PC-9 (cell line): ENCODE results near the gene CCDC148. TPM values are rescaled to one million over a fixed set of nuclear protein-coding genes. Genes with fewer than 3 reads are reported as not detected.

Experiments used
- BruUV-seq: library from RNA; stranded (reverse); fragments of 400-500 nt; replicated peaks from 2 replicates; lab custom pipeline; 2021; lab: Mats Ljungman, UMichigan
- CTCF ChIA-PET: fragments of 300-600 bp; sonication (Branson Sonifier 250); formaldehyde crosslinking; loops from one replicate; lab custom pipeline; 2022; ENCODE audit warnings: antibody characterized with exemption; lab: Charles Lee
- POLR2A ChIA-PET: fragments of 300-600 bp; sonication (Branson Sonifier 250); formaldehyde crosslinking; loops from one replicate; lab custom pipeline; 2022; ENCODE audit warnings: antibody characterized with exemption; ENCODE audit not compliant: unreplicated experiment; lab: Charles Lee
- DNase-seq, 2 experiments: peaks; one replicate each; pipeline versions ENCODE4 v3.0.0 to v3.0.0-alpha.2; 2015 to 2022; ENCODE audit warnings: mixed read lengths in 1 of 2
- H2AFZ ChIP-seq: fragments of 200-600 bp; sonication (generic); 2 replicates; pipeline ENCODE4 v1.8.1; 2017; ENCODE audit warnings: antibody characterized with exemption
- H3F3A ChIP-seq: fragments of 200-600 bp; sonication (generic); 2 replicates; pipeline ENCODE4 v1.8.1; 2017; ENCODE audit warnings: antibody characterized with exemption, mild to moderate bottlenecking, low read depth; ENCODE audit not compliant: insufficient read depth
- H3K27ac ChIP-seq: fragments of 200-600 bp; sonication (generic); 2 replicates; pipeline ENCODE4 v1.6.1; 2016; ENCODE audit warnings: mixed run types
- H3K27me3 ChIP-seq: fragments of 200-600 bp; sonication (generic); 2 replicates; pipeline ENCODE4 v1.6.1; 2016; ENCODE audit warnings: low read depth, mixed run types; ENCODE audit not compliant: insufficient read depth
- H3K36me3 ChIP-seq: fragments of 200-600 bp; sonication (generic); 2 replicates; pipeline ENCODE4 v1.6.1; 2016; ENCODE audit warnings: low read depth, mixed run types
- H3K4me1 ChIP-seq: fragments of 200-600 bp; sonication (generic); replicated peaks from 2 replicates; pipeline ENCODE4 v1.6.1; 2016; ENCODE audit warnings: mixed run types; ENCODE audit not compliant: insufficient read depth
- H3K4me2 ChIP-seq: fragments of 200-600 bp; sonication (generic); 2 replicates; pipeline ENCODE4 v1.6.1; 2017; ENCODE audit warnings: mixed run types
- H3K4me3 ChIP-seq: fragments of 200-600 bp; sonication (generic); 2 replicates; pipeline ENCODE4 v1.6.1; 2016; ENCODE audit warnings: mixed run types
- H3K79me2 ChIP-seq: fragments of 200-600 bp; sonication (generic); 2 replicates; pipeline ENCODE4 v1.6.1; 2017; ENCODE audit warnings: low read depth, mixed run types
- H3K9me2 ChIP-seq: fragments of 200-600 bp; sonication (generic); 2 replicates; pipeline ENCODE4 v1.8.1; 2017; ENCODE audit warnings: mild to moderate bottlenecking; ENCODE audit not compliant: insufficient read depth
- H3K9me3 ChIP-seq: fragments of 200-600 bp; sonication (generic); 2 replicates; pipeline ENCODE4 v1.8.1; 2016; ENCODE audit warnings: low read depth; ENCODE audit not compliant: insufficient read depth
- H4K20me1 ChIP-seq: fragments of 200-600 bp; sonication (generic); 2 replicates; pipeline ENCODE4 v1.8.1; 2017; ENCODE audit not compliant: insufficient read depth
- CTCF ChIP-seq: fragments of 200-600 bp; sonication (generic); conservative IDR thresholded peaks from 2 replicates; pipeline ENCODE4 v1.6.1; 2017; ENCODE audit warnings: mixed run types, antibody characterized with exemption, mild to moderate bottlenecking, moderate library complexity
- EZH2 ChIP-seq: fragments of 200-600 bp; sonication (generic); IDR thresholded peaks from 2 replicates; pipeline ENCODE4 v1.8.0; 2017; ENCODE audit warnings: antibody characterized with exemption, low read depth
- intact Hi-C: fragments of 100-400 bp; cut with micrococcal nuclease; formaldehyde crosslinking; loops from one replicate; pipeline ENCODE4 v1.10.0; 2022; ENCODE audit not compliant: unreplicated experiment
- total RNA-seq: library from RNA; stranded (reverse); gene quantifications from 2 replicates; pipeline ENCODE4 v1.2.3, GENCODE V29; 2021

The CCDC148 gene
- total RNA-seq, 1 experiment from 2014 or later = 1.8 TPM

DNA sequence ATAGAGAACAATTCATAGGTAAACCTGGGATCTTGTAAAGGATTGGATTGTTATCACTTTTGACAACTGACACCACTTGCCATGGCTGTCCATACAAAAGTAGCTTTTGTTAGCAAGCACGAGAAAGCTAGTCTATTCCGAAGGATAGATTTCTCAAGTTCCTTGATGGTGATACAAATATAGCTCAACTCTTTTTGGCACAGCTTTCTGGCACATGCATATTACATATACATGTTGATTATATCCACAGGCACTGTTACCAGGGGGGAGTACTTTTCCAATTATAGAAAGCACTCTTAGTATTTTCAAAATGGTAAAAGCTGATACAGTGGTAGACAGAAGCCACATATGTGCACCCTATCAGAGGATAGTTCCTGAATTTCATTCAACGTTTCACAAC lies 186.0 kb downstream of the CCDC148 start:
- no peak for TF ChIP-seq EZH2
- TF ChIP-seq CTCF = no peak
- Histone ChIP-seq H3K4me2 (no peak overlapping the region), H3K79me2 (no peaks in the 10 kb centered on the region), H3K9me2 (no peaks in the 10 kb centered on the region), H3F3A (no peaks in the 10 kb centered on the region), H2AFZ (no peak overlapping the region), H3K4me1 (no peaks in the 10 kb centered on the region), H3K36me3 (no peaks in the 10 kb centered on the region), H3K4me3 (no peak overlapping the region), H4K20me1 (no peaks in the 10 kb centered on the region), H3K27me3 (no peaks in the 10 kb centered on the region), H3K9me3 (no peaks in the 10 kb centered on the region), H3K27ac (no peak overlapping the region)
- CTCF ChIA-PET = no interaction called here
- BruUV-seq = no TSS peak
- DNase-seq = no peak
- POLR2A ChIA-PET = no interaction called here
- intact Hi-C loops = no loop called here

- H3K79me2 ChIP-seq = no peaks in the 10 kb centered on the region
- no peaks in the 10 kb centered on the region for H3K36me3 ChIP-seq
- TF ChIP-seq CTCF = no peak
- no peak overlapping the region for H3K4me3 ChIP-seq
- no peak overlapping the region for H3K4me2 ChIP-seq
- intact Hi-C loops = no loop called here
- H3K4me1 ChIP-seq = no peaks in the 10 kb centered on the region
- no peaks in the 10 kb centered on the region for H3K9me2 ChIP-seq
- DNase-seq = no peak
- POLR2A ChIA-PET = interaction anchor here (0.6 kb wide), 1 partner anchor 190 kb away, joined by 3 read pairs; no protein-coding TSS in a partner anchor
- H2AFZ ChIP-seq = no peak overlapping the region
- H4K20me1 ChIP-seq = no peaks in the 10 kb centered on the region
- H3K27ac ChIP-seq = no peak overlapping the region
- no peaks in the 10 kb centered on the region for H3K27me3 ChIP-seq
- CTCF ChIA-PET = no interaction called here
- H3F3A ChIP-seq = no peaks in the 10 kb centered on the region
- no TSS peak for BruUV-seq
- H3K9me3 ChIP-seq = no peaks in the 10 kb centered on the region
Observed at GRCh38 chr2:158269143-158269542, 187.4 kb downstream of the CCDC148 start.

DNA sequence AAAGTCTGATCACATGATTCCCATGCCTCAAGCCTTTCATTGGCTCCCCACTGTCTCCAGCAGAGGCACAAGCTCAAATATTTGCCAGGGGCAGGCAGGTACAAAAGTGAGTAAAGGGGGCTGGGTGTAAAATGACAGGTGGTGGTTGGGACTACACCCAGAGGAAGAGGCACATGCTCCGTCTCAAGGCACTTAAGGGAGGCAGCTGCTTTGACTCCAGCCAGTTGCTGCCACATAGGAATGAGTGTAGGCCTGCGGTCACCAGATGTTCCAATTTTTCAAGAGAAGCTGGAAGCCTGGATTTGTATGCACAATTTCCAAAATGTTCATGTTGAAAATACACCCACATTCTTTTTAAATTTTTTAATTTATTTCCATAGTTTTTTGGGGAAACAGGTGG lies 190.4 kb downstream of the CCDC148 start:
- Histone ChIP-seq H3K9me3 (no peaks in the 10 kb centered on the region), H3K27ac (no peak overlapping the region), H3K79me2 (no peaks in the 10 kb centered on the region), H3K4me2 (no peak overlapping the region), H3K4me3 (no peak overlapping the region), H4K20me1 (no peaks in the 10 kb centered on the region), H3K9me2 (no peaks in the 10 kb centered on the region), H2AFZ (no peak overlapping the region), H3F3A (no peaks in the 10 kb centered on the region), H3K4me1 (no peaks in the 10 kb centered on the region), H3K27me3 (no peaks in the 10 kb centered on the region), H3K36me3 (no peaks in the 10 kb centered on the region)
- no TSS peak for BruUV-seq
- CTCF ChIA-PET = no interaction called here
- TF ChIP-seq CTCF (no peak), EZH2 (no peak)
- POLR2A ChIA-PET = no interaction called here
- intact Hi-C loops = no loop called here
- DNase-seq = no peak
